ENCODE results near the gene ZNF335. TPM values are rescaled to one million over a fixed set of nuclear protein-coding genes. Genes with fewer than 3 reads are reported as not detected.

Gene ZNF335
- total and polyA plus RNA-seq, 2 of the 13 experiments (the other 11 are each of a cell fraction or from before 2014, with no cell fraction given) = 9.7 to 13.7 TPM

GRCh38 chr20:45971675-45972499, at the start of gene ZNF335 (continued):
- TF ChIP-seq, protein P1, sequence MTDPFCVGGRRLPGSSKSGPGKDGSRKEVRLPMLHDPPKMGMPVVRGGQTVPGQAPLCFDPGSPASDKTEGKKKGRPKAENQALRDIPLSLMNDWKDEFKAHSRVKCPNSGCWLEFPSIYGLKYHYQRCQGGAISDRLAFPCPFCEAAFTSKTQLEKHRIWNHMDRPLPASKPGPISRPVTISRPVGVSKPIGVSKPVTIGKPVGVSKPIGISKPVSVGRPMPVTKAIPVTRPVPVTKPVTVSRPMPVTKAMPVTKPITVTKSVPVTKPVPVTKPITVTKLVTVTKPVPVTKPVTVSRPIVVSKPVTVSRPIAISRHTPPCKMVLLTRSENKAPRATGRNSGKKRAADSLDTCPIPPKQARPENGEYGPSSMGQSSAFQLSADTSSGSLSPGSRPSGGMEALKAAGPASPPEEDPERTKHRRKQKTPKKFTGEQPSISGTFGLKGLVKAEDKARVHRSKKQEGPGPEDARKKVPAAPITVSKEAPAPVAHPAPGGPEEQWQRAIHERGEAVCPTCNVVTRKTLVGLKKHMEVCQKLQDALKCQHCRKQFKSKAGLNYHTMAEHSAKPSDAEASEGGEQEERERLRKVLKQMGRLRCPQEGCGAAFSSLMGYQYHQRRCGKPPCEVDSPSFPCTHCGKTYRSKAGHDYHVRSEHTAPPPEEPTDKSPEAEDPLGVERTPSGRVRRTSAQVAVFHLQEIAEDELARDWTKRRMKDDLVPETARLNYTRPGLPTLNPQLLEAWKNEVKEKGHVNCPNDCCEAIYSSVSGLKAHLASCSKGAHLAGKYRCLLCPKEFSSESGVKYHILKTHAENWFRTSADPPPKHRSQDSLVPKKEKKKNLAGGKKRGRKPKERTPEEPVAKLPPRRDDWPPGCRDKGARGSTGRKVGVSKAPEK (CRISPR knock-in tag; IDR thresholded peaks at IDR 0.05; ENCODE audit: borderline replicate concordance) = no peak; the same call in 1 of the 2 replicates
- TF ChIP-seq ZNF670 (CRISPR knock-in tag; IDR thresholded peaks at IDR 0.05; ENCODE audit: borderline replicate concordance) = peak; percentile 96
- no peak; the same call in 1 of the 2 replicates for TF ChIP-seq ARHGAP35 (CRISPR knock-in tag; IDR thresholded peaks at IDR 0.05; ENCODE audit: borderline replicate concordance)
- TF ChIP-seq DR1 (CRISPR knock-in tag; IDR thresholded peaks at IDR 0.05) = peak; percentile 96
- TF ChIP-seq, protein P2, sequence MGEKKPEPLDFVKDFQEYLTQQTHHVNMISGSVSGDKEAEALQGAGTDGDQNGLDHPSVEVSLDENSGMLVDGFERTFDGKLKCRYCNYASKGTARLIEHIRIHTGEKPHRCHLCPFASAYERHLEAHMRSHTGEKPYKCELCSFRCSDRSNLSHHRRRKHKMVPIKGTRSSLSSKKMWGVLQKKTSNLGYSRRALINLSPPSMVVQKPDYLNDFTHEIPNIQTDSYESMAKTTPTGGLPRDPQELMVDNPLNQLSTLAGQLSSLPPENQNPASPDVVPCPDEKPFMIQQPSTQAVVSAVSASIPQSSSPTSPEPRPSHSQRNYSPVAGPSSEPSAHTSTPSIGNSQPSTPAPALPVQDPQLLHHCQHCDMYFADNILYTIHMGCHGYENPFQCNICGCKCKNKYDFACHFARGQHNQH (CRISPR knock-in tag; IDR thresholded peaks at IDR 0.05) = peak; percentile 89
- no peak for TF ChIP-seq ZFP36 (IDR thresholded peaks at IDR 0.05; ENCODE audit: borderline replicate concordance, low read depth, low read length, partially characterized antibody)
- no peak; the same call in 1 of the 2 replicates for TF ChIP-seq ZNF776 (CRISPR knock-in tag; IDR thresholded peaks at IDR 0.05)
- TF ChIP-seq, protein P3, sequence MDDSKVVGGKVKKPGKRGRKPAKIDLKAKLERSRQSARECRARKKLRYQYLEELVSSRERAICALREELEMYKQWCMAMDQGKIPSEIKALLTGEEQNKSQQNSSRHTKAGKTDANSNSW (CRISPR knock-in tag; IDR thresholded peaks at IDR 0.05; ENCODE audit: borderline replicate concordance) = no peak
- TF ChIP-seq ZBTB26 (CRISPR knock-in tag; IDR thresholded peaks at IDR 0.05; ENCODE audit: borderline replicate concordance) = peak; percentile 8
- TF ChIP-seq RBAK (CRISPR knock-in tag; IDR thresholded peaks at IDR 0.05) = no peak; the same call in 1 of the 2 replicates
- TF ChIP-seq ZNF260 (CRISPR knock-in tag; IDR thresholded peaks at IDR 0.05; ENCODE audit: borderline replicate concordance, low read depth) = no peak
- no peak for TF ChIP-seq NFATC3 (CRISPR knock-in tag; IDR thresholded peaks at IDR 0.05)
- peak; percentile 89 for TF ChIP-seq ZNF777 (CRISPR knock-in tag; IDR thresholded peaks at IDR 0.05)
- TF ChIP-seq SALL2 (CRISPR knock-in tag; IDR thresholded peaks at IDR 0.05) = peak; percentile 63; the same call in 1 of the 2 replicates
- TF ChIP-seq WIZ (CRISPR knock-in tag; IDR thresholded peaks at IDR 0.05) = peak; percentile 15; the same call in 1 of the 2 replicates
- TF ChIP-seq HHEX (CRISPR knock-in tag; IDR thresholded peaks at IDR 0.05) = peak; percentile 73
- peak; percentile 99 for TF ChIP-seq ZNF350 (CRISPR knock-in tag; IDR thresholded peaks at IDR 0.05; ENCODE audit: borderline replicate concordance, low read depth)
- peak; percentile 99 for TF ChIP-seq ATF2 (CRISPR knock-in tag; IDR thresholded peaks at IDR 0.05)
- TF ChIP-seq ZNF839 (CRISPR knock-in tag; IDR thresholded peaks at IDR 0.05; ENCODE audit: borderline replicate concordance) = 0 out of 2 replicates have a peak, but pooled peaks have one; percentile 3
- peak; percentile 5; the same call in 1 of the 2 replicates for TF ChIP-seq ZKSCAN1 (IDR thresholded peaks at IDR 0.05; ENCODE audit: low read length)
- peak; percentile 88 for TF ChIP-seq HOXA5 (CRISPR knock-in tag; IDR thresholded peaks at IDR 0.05)
- peak; percentile 13; the same call in 1 of the 2 replicates for TF ChIP-seq TP53 (CRISPR knock-in tag; conservative IDR thresholded peaks at IDR 0.05)

Data from HepG2 (cell line).